Peyer's patch (tissue), 4 donors: ENCODE results near the gene ZNF317. TPM values are rescaled to one million over a fixed set of nuclear protein-coding genes. Genes with fewer than 3 reads are reported as not detected.

Source experiments
- DNase-seq, 3 donors: peaks; one replicate each; pipeline ENCODE4 v3.0.0-alpha.2; 2017 to 2019
- H3K27ac ChIP-seq, 4 donors: fragments of 200-600 bp; sonication (generic); one replicate each; pipeline ENCODE4 v1.5.1; 2016 to 2019
- H3K27me3 ChIP-seq, 2 donors: fragments of 200-600 bp; sonication (generic); one replicate each; pipeline ENCODE4 v1.5.1; 2019
- H3K36me3 ChIP-seq, 3 donors: fragments of 200-600 bp; sonication (generic); one replicate each; pipeline ENCODE4 v1.5.1; 2016 to 2019
- H3K4me1 ChIP-seq, 4 donors: fragments of 200-600 bp; sonication (generic); one replicate each; pipeline ENCODE4 v1.5.1; 2016 to 2019
- H3K4me3 ChIP-seq, 4 donors: fragments of 200-600 bp; sonication (generic); 1 replicate in 3 of 4; 2 replicates in 1 of 4; pipeline ENCODE4 v1.5.1; 2016 to 2019; ENCODE audit warnings: mild to moderate bottlenecking in 1 of 4
- H3K9me3 ChIP-seq, 4 donors: fragments of 200-600 bp; sonication (generic); one replicate each; pipeline ENCODE4 v1.5.1; 2016 to 2019; ENCODE audit warnings: mild to moderate bottlenecking in 1 of 4
- POLR2A ChIP-seq, 2 donors: fragments of 450-650 bp; IDR thresholded peaks; one replicate each; pipeline ENCODE4 v1.5.1; 2017; ENCODE audit warnings: antibody characterized with exemption in 2 of 2, mild to moderate bottlenecking in 2 of 2, moderate library complexity in 2 of 2
- total RNA-seq, 4 donors: library from RNA; depleted of rRNA; stranded (reverse); fragments of >200 nt; gene quantifications; one replicate each; pipeline ENCODE4 v1.1.0, GENCODE V29; 2016
- TF ChIP-seq, protein P1 (sequence below), 6 experiments: fragments of 450-650 bp in 4 of 6; fragments of 200-600 bp in 2 of 6; sonication (generic) in 1 of 6; IDR thresholded peaks; one replicate each; pipeline ENCODE4 v1.5.1; 2017 to 2019; ENCODE audit warnings: antibody characterized with exemption in 6 of 6, mild to moderate bottlenecking in 3 of 6, moderate library complexity in 1 of 6

ZNF317 gene
- total RNA-seq, 4 donors from 2014 or later, result 19.8 to 37.1 (median 30.5) TPM

- no peaks in the 10 kb centered on the region for H3K27me3 ChIP-seq
- no peak for TF ChIP-seq POLR2A (IDR thresholded peaks at IDR 0.05)
- TF ChIP-seq, protein P1, sequence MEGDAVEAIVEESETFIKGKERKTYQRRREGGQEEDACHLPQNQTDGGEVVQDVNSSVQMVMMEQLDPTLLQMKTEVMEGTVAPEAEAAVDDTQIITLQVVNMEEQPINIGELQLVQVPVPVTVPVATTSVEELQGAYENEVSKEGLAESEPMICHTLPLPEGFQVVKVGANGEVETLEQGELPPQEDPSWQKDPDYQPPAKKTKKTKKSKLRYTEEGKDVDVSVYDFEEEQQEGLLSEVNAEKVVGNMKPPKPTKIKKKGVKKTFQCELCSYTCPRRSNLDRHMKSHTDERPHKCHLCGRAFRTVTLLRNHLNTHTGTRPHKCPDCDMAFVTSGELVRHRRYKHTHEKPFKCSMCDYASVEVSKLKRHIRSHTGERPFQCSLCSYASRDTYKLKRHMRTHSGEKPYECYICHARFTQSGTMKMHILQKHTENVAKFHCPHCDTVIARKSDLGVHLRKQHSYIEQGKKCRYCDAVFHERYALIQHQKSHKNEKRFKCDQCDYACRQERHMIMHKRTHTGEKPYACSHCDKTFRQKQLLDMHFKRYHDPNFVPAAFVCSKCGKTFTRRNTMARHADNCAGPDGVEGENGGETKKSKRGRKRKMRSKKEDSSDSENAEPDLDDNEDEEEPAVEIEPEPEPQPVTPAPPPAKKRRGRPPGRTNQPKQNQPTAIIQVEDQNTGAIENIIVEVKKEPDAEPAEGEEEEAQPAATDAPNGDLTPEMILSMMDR (IDR thresholded peaks at IDR 0.05), result no peak
- H3K27ac ChIP-seq, result no peak overlapping the region
- H3K9me3 ChIP-seq, result peaks cover 0 to 7% (median 0%) of the 10 kb centered on the region in 4 donors
- DNase-seq, result no peak
- H3K4me3 ChIP-seq, result no peak overlapping the region
- no peaks in the 10 kb centered on the region for H3K4me1 ChIP-seq
- H3K36me3 ChIP-seq, result peaks cover 0 to 45% (median 0%) of the 10 kb centered on the region in 3 donors
Measured at GRCh38 chr19:9166846-9167245, 26.6 kb downstream of the ZNF317 start.

DNA sequence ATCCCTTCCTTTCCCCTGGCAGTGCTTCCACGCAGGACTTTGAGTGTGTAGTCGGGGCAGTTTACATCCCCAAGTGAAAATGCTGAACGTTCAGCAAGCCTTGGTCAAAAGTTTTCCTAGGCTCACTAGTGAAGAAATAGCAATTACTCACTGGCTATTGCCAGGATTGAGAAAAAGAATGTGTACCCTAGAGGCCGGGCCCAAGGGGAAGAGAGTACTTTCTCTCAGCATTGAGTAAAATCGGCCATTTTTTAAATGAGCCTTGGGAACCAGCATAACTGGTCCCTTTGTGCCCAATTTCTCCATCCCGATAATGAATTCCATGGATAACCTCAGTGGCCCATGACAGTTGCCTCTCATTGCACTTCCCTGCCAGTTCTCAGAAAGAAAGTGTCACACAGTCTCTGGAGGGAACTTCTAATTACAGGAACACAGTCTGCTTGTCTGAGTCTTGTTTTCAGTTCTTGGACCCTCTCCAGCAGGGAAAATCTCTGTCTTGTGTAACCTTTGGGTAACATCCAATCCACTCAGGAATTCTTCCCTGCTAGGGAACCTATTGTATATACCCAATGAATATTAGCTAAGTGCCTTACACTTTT lies 31.3 kb downstream of the ZNF317 start:
- no peak overlapping the region for H3K4me3 ChIP-seq
- DNase-seq, result no peak
- no peaks in the 10 kb centered on the region for H3K4me1 ChIP-seq
- no peak for TF ChIP-seq POLR2A (IDR thresholded peaks at IDR 0.05)
- TF ChIP-seq, protein P1 (IDR thresholded peaks at IDR 0.05), result no peak
- no peaks in the 10 kb centered on the region for H3K27me3 ChIP-seq
- no peak overlapping the region for H3K27ac ChIP-seq
- H3K9me3 ChIP-seq, result no peaks in the 10 kb centered on the region
- H3K36me3 ChIP-seq, result peaks cover 0 to 7% (median 0%) of the 10 kb centered on the region in 3 donors

DNA sequence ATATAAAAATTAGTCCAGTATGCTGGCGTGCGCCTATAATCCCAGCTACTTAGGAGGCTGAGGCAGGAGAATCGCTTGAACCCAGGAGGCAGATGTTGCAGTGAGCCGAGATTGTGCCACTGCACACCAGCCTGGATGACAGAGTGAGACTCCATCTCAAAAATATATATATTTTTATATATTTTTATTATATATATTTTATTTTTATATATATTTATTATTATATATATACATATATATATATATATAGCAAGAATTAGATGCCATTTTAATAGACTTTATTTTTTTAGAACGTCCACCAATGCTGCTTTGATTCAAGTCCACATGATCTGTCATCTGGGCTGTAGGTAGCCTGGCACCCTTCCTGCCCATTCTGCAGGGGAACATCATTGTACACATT lies 35.1 kb downstream of the ZNF317 start:
- Histone ChIP-seq H3K4me1 (no peaks in the 10 kb centered on the region), H3K9me3 (no peaks in the 10 kb centered on the region), H3K27me3 (no peaks in the 10 kb centered on the region), H3K4me3 (no peak overlapping the region), H3K27ac (no peak overlapping the region), H3K36me3 (no peaks in the 10 kb centered on the region)
- DNase-seq, result no peak
- TF ChIP-seq, protein P1 (IDR thresholded peaks at IDR 0.05), result no peak
- no peak for TF ChIP-seq POLR2A (IDR thresholded peaks at IDR 0.05)

DNA sequence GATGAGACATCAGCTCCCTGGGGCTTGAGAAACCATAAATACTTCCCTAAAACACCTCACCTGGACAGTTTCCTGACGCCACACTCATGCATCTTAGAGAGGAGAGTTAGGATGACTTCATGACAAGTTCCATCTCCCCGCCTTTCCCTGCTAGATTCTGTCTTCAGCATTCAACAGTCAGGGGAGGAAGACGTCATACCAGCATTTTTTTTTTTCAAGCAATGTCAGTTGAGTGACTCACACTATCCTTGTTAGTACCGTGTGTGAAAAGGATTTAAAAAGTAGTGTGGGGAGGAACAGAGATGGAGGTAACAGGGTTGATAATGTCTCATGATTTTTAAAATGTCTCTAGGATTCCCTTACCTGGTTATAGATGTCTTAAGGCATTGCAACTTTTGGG lies 38.7 kb downstream of the ZNF317 start, which contains the start of gene OR7D2:
Gene OR7D2, plus strand, starts transcription at position 79 of the 400 bp plus-strand sequence. CDS start 6,803 bp downstream, outside the sequence.
- Histone ChIP-seq H3K4me3 (no peak within 1 kb of the TSS), H3K9me3 (no peaks in the 10 kb centered on the region), H3K27me3 (no peaks in the 10 kb centered on the region), H3K27ac (no peak within 1 kb of the TSS), H3K4me1 (no peaks in the 10 kb centered on the region), H3K36me3 (no peaks in the 10 kb centered on the region)
- TF ChIP-seq, protein P1 (IDR thresholded peaks at IDR 0.05), result no peak
- no peak for TF ChIP-seq POLR2A (IDR thresholded peaks at IDR 0.05)
- no peak for DNase-seq

DNA sequence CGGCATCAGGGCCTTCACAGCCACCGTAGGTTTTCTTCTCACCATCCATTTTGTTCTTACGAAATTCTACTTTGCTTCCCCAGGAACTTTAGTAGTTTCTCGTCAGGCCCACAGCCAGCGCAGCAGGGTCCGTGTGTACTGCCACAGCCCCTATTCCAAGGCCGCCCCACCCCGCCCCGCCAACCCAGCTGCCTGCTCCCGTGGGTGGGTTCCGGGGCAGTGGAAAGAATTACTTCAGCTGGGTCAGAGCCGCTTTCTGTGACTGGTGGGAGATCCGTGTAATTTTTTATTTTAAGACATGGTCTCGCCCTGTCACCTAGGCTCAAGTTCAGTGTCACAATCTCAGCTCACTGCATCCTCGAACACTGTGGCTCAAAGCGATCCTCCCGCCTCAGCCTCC lies 42.8 kb downstream of the ZNF317 start:
- H3K9me3 ChIP-seq, result peaks cover 0 to 3% (median 0%) of the 10 kb centered on the region in 4 donors
- no peak for DNase-seq
- no peaks in the 10 kb centered on the region for H3K27me3 ChIP-seq

More for the DNA sequence above, 42.8 kb downstream of the ZNF317 start:
- Histone ChIP-seq H3K27ac (no peak overlapping the region), H3K4me3 (no peak overlapping the region), H3K4me1 (no peaks in the 10 kb centered on the region), H3K36me3 (no peaks in the 10 kb centered on the region)
- TF ChIP-seq, protein P1 (IDR thresholded peaks at IDR 0.05), result no peak
- no peak for TF ChIP-seq POLR2A (IDR thresholded peaks at IDR 0.05)
